KMS-11 (cell line): Measurements from ENCODE around the gene PER3.

Source experiments
- H2AFZ ChIP-seq: fragments of 200-600 bp; sonication (generic); 2 replicates; pipeline ENCODE4 v1.6.1; 2016; ENCODE audit warnings: antibody characterized with exemption, mixed run types, low read depth
- H3K27ac ChIP-seq: fragments of 200-600 bp; sonication (generic); 2 replicates; pipeline ENCODE4 v1.6.1; 2016; ENCODE audit warnings: mild to moderate bottlenecking, mixed run types
- H3K27me3 ChIP-seq: fragments of 200-600 bp; sonication (generic); 2 replicates; pipeline ENCODE4 v1.6.1; 2017; ENCODE audit warnings: mild to moderate bottlenecking, low read depth, mixed run types, moderate library complexity; ENCODE audit not compliant: insufficient read depth
- H3K36me3 ChIP-seq: fragments of 200-600 bp; sonication (generic); 2 replicates; pipeline ENCODE4 v1.6.1; 2017; ENCODE audit warnings: mild to moderate bottlenecking, mixed run types; ENCODE audit not compliant: insufficient read depth
- H3K4me1 ChIP-seq: fragments of 200-600 bp; sonication (generic); 2 replicates; pipeline ENCODE4 v1.6.1; 2016; ENCODE audit warnings: mild to moderate bottlenecking, low read depth, mixed run types; ENCODE audit not compliant: poor library complexity, severe bottlenecking
- H3K4me2 ChIP-seq: fragments of 200-600 bp; sonication (generic); 2 replicates; pipeline ENCODE4 v1.7.0; 2016; ENCODE audit warnings: mild to moderate bottlenecking, mixed run types
- H3K4me3 ChIP-seq: fragments of 200-600 bp; sonication (generic); IDR thresholded peaks from 2 replicates; pipeline ENCODE4 v1.6.1; 2017; ENCODE audit warnings: low read depth, low read length, mixed read lengths; ENCODE audit not compliant: insufficient read depth
- H3K79me2 ChIP-seq: fragments of 200-600 bp; sonication (generic); 2 replicates; pipeline ENCODE4 v1.6.1; 2016; ENCODE audit warnings: low read depth, mixed run types; ENCODE audit not compliant: insufficient read depth
- H3K9ac ChIP-seq: fragments of 200-600 bp; sonication (generic); 2 replicates; pipeline ENCODE4 v1.6.1; 2016; ENCODE audit warnings: mild to moderate bottlenecking, mixed run types
- H4K20me1 ChIP-seq: fragments of 200-600 bp; sonication (generic); 2 replicates; pipeline ENCODE4 v1.6.1; 2016; ENCODE audit warnings: mild to moderate bottlenecking, mixed run types; ENCODE audit not compliant: insufficient read depth
- CTCF ChIP-seq: fragments of 200-600 bp; sonication (generic); conservative IDR thresholded peaks from 2 replicates; pipeline ENCODE4 v1.6.1; 2017; ENCODE audit warnings: low read depth, mild to moderate bottlenecking, antibody characterized with exemption, low read length, moderate library complexity, mixed read lengths

Gene PER3

GRCh38 chr1:7886405-7886745, 102.3 kb downstream of the PER3 start:
- no peak overlapping the region for H2AFZ ChIP-seq
- H3K9ac ChIP-seq, result no peak overlapping the region
- no peaks in the 10 kb centered on the region for H4K20me1 ChIP-seq
- no peak overlapping the region for H3K27ac ChIP-seq
- H3K27me3 ChIP-seq, result no peaks in the 10 kb centered on the region
- no peaks in the 10 kb centered on the region for H3K79me2 ChIP-seq
- no peak for TF ChIP-seq CTCF
- H3K36me3 ChIP-seq, result no peaks in the 10 kb centered on the region
- H3K4me3 ChIP-seq, result no peak overlapping the region
- H3K4me2 ChIP-seq, result no peak overlapping the region
- H3K4me1 ChIP-seq, result no peaks in the 10 kb centered on the region

GRCh38 chr1:7888248-7889081, 104.4 kb downstream of the PER3 start:
- Histone ChIP-seq H3K27me3 (no peaks in the 10 kb centered on the region), H3K9ac (no peak overlapping the region), H4K20me1 (no peaks in the 10 kb centered on the region), H3K4me3 (no peak overlapping the region), H3K79me2 (no peaks in the 10 kb centered on the region), H3K4me1 (no peaks in the 10 kb centered on the region), H3K36me3 (no peaks in the 10 kb centered on the region), H3K27ac (no peak overlapping the region), H2AFZ (no peak overlapping the region), H3K4me2 (no peak overlapping the region)
- no peak for TF ChIP-seq CTCF

DNA sequence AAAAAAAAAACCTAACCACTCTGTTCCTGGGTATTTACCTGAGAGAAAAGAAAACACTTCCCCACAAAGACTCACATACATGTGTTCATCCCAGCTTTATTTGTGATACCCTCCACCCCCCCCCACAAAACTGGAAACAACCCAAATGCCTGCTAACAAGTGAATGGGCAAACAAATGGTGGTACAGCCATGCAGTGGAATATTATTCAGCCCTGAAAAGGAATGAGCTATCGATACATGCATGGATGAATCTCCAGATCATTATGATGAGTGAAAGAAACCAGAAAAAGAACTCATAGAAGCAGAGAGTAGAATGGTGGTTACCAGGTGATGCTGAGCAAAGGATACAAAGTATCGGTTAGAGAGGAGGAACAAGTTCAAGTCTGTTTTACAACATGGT, 106.8 kb downstream of the PER3 start:
- H3K27me3 ChIP-seq, result no peaks in the 10 kb centered on the region
- TF ChIP-seq CTCF, result no peak
- H3K4me1 ChIP-seq, result no peaks in the 10 kb centered on the region
- H3K4me2 ChIP-seq, result no peak overlapping the region
- H3K27ac ChIP-seq, result no peak overlapping the region
- H3K79me2 ChIP-seq, result no peaks in the 10 kb centered on the region
- H3K4me3 ChIP-seq, result no peak overlapping the region
- no peak overlapping the region for H3K9ac ChIP-seq
- no peaks in the 10 kb centered on the region for H3K36me3 ChIP-seq
- H4K20me1 ChIP-seq, result no peaks in the 10 kb centered on the region
- H2AFZ ChIP-seq, result no peak overlapping the region

- Histone ChIP-seq H3K4me2 (no peak overlapping the region), H3K79me2 (no peaks in the 10 kb centered on the region), H3K4me1 (no peaks in the 10 kb centered on the region), H3K9ac (no peak overlapping the region), H3K36me3 (no peaks in the 10 kb centered on the region), H2AFZ (no peak overlapping the region), H3K27ac (no peak overlapping the region), H3K4me3 (no peak overlapping the region), H4K20me1 (no peaks in the 10 kb centered on the region), H3K27me3 (no peaks in the 10 kb centered on the region)
- TF ChIP-seq CTCF, result no peak
These were observed 107.7 kb downstream of the PER3 start for GRCh38 chr1:7891804-7892203.
